ENCODE data around the gene MOB3B. TPM values are rescaled to one million over a fixed set of nuclear protein-coding genes. Genes with fewer than 3 reads are reported as not detected.

Gene MOB3B
- total RNA-seq, 2 experiments from 2014 or later: 0.40 to 0.44 TPM

GRCh38 chr9:27276193-27277030, 253.2 kb downstream of the MOB3B start:
- CTCF ChIA-PET: interaction anchor here (1.4 kb wide), 1 partner anchor 25 kb away, joined by 5 read pairs; no protein-coding TSS in a partner anchor
- POLR2A ChIA-PET: no interaction called here

Other genes starting within 250 kb of the MOB3B start
- gene EQTN, start 232.7 kb downstream of the MOB3B start, total RNA-seq: not detected
- gene IFNK, start 5.5 kb downstream of the MOB3B start, total RNA-seq: not detected
- gene C9orf72, start 43.7 kb upstream of the MOB3B start, total RNA-seq: 1 to 10 TPM; 4.0 to 4.2 TPM